ENCODE data around the gene SLC25A22.

GRCh38 chr11:837990-838307 is 39.9 kb upstream of the SLC25A22 start:
- no peak for TF ChIP-seq POLR2AphosphoS5 (IDR thresholded peaks at IDR 0.05; ENCODE audit: control insufficient read depth, insufficient read depth, low read depth, low read length)
- TF ChIP-seq ZNF121 (CRISPR knock-in tag; conservative IDR thresholded peaks at IDR 0.05): no peak
- TF ChIP-seq TAF1 (IDR thresholded peaks at IDR 0.05; ENCODE audit: control insufficient read depth, extremely low read depth, insufficient read depth, low read length, severe bottlenecking): no peak
- no peak for TF ChIP-seq RNF2 (IDR thresholded peaks at IDR 0.05)
- TF ChIP-seq RFX5 (IDR thresholded peaks at IDR 0.05; ENCODE audit: low read depth, low read length): no peak
- no peak for TF ChIP-seq NBN (IDR thresholded peaks at IDR 0.05; ENCODE audit: low read depth)
- no peak for TF ChIP-seq HCFC1 (IDR thresholded peaks at IDR 0.05; ENCODE audit: low read depth, low read length)
- no peak for TF ChIP-seq HMG20A (CRISPR knock-in tag; conservative IDR thresholded peaks at IDR 0.05)
- TF ChIP-seq PCBP1 (IDR thresholded peaks at IDR 0.05; ENCODE audit: low read depth, low read length, poor library complexity, severe bottlenecking): no peak
- no peak for TF ChIP-seq USF2 (CRISPR knock-in tag; IDR thresholded peaks at IDR 0.05)
- TF ChIP-seq ZNF707 (CRISPR knock-in tag; conservative IDR thresholded peaks at IDR 0.05): no peak
- TF ChIP-seq SRSF9 (IDR thresholded peaks at IDR 0.05; ENCODE audit: borderline replicate concordance, low read depth, low read length): no peak
- TF ChIP-seq ZSCAN32 (CRISPR knock-in tag; IDR thresholded peaks at IDR 0.05): no peak

All from K562 (cell line).